Measurements from ENCODE around the gene TPM1. TPM values are rescaled to one million over a fixed set of nuclear protein-coding genes. Genes with fewer than 3 reads are reported as not detected.

TPM1 gene
- total RNA-seq, 1 experiment from 2014 or later: 748 TPM

DNA sequence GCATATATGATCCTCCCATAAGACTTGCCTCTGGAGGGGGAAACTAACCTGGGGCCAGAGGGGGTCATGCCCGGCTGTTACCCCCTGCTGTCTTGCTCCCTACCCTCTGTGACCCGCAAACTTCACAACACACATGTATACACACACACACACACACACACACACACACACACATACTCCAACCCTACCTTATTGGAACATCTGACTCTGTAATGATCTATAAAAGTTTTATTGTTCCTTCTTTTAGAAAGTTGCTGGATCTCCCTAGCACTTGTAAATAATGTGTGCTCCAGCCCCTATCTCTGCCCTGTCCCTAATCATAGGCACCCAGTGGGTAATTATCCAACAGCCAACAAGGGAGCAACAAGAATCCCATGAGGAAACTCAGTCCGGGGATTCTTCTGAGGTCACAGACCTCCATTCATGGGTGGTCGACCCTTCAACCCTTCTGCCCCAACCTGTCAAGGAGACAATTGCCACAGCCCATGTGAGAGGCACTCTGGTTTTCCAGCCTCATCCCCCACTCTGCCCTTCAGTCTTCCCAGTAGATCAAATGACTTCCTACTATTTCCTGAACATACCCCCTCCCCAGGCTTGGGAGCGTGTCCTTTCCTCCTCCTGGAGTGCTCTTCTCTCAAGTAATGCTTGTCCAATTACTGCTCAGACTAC lies 14.0 kb upstream of the TPM1 start:
- Histone ChIP-seq H3T11ph (ENCODE audit: low read length) (no peak overlapping the region), H2AK5ac (ENCODE audit: insufficient read length, low read length) (no peak overlapping the region), H3K4me2 (ENCODE audit: insufficient read depth, insufficient read length, low read length) (no peak overlapping the region), H3K79me2 (ENCODE audit: insufficient read depth, low read length) (no peaks in the 10 kb centered on the region), H3K18ac (ENCODE audit: insufficient read length, low read depth, low read length) (no peak overlapping the region), H4K91ac (ENCODE audit: insufficient read length, low read depth, low read length) (no peak overlapping the region), H2BK12ac (ENCODE audit: insufficient read length, low read depth, low read length) (no peak overlapping the region), H2BK15ac (ENCODE audit: low read depth, low read length) (no peak overlapping the region), H4K20me1 (ENCODE audit: control insufficient read depth, insufficient read depth, insufficient read length) (no peaks in the 10 kb centered on the region), H3K56ac (ENCODE audit: insufficient read length, low read depth, low read length) (no peak overlapping the region), H2AFZ (ENCODE audit: low read length) (no peak overlapping the region), H3K27me3 (ENCODE audit: insufficient read depth, low read length) (no peaks in the 10 kb centered on the region), H3K9ac (ENCODE audit: extremely low read depth, insufficient read length, low read length) (no peak overlapping the region), H2BK20ac (ENCODE audit: low read depth, low read length, poor library complexity, severe bottlenecking) (no peak overlapping the region), H3K27ac (ENCODE audit: insufficient read length, low read depth, low read length) (no peak overlapping the region), H2BK5ac (ENCODE audit: insufficient read length, low read length) (no peak overlapping the region), H3K4ac (ENCODE audit: low read depth, low read length) (no peak overlapping the region), H2BK120ac (ENCODE audit: low read depth, low read length, poor library complexity, severe bottlenecking) (no peak overlapping the region), H3K9me3 (ENCODE audit: control insufficient read depth, low read depth, low read length) (no peaks in the 10 kb centered on the region), H3K23me2 (ENCODE audit: insufficient read length, low read depth, low read length, poor library complexity, severe bottlenecking) (no peaks in the 10 kb centered on the region), H4K5ac (ENCODE audit: insufficient read length, low read depth, low read length) (no peak overlapping the region), H3K4me1 (ENCODE audit: insufficient read depth, low read length) (no peaks in the 10 kb centered on the region), H3K79me1 (ENCODE audit: insufficient read depth, low read depth, low read length, poor library complexity, severe bottlenecking) (no peaks in the 10 kb centered on the region), H3K14ac (ENCODE audit: insufficient read depth, low read length) (no peak overlapping the region), H4K8ac (replicated peaks; ENCODE audit: insufficient read length, low read depth, low read length) (no peak overlapping the region), H3K23ac (ENCODE audit: insufficient read length, low read depth, low read length) (no peak overlapping the region)
- Mint-ChIP-seq H3K4me1 (peaks cover 8 to 16% of the 10 kb centered on the region in 2 experiments; a peak in 3 of 4 replicates), H3K9me3 (no peaks in the 10 kb centered on the region), H3K27ac (no peak overlapping the region; a peak in 1 of 7 replicates), H3K36me3 (ENCODE audit: insufficient read depth in 1 of 3, low read depth in 3 of 3) (no peaks in the 10 kb centered on the region; a peak in 1 of 7 replicates), H3K27me3 (ENCODE audit: low read depth) (no peaks in the 10 kb centered on the region), H3K4me3 (no peak overlapping the region)
- TF ChIP-seq, protein P1, sequence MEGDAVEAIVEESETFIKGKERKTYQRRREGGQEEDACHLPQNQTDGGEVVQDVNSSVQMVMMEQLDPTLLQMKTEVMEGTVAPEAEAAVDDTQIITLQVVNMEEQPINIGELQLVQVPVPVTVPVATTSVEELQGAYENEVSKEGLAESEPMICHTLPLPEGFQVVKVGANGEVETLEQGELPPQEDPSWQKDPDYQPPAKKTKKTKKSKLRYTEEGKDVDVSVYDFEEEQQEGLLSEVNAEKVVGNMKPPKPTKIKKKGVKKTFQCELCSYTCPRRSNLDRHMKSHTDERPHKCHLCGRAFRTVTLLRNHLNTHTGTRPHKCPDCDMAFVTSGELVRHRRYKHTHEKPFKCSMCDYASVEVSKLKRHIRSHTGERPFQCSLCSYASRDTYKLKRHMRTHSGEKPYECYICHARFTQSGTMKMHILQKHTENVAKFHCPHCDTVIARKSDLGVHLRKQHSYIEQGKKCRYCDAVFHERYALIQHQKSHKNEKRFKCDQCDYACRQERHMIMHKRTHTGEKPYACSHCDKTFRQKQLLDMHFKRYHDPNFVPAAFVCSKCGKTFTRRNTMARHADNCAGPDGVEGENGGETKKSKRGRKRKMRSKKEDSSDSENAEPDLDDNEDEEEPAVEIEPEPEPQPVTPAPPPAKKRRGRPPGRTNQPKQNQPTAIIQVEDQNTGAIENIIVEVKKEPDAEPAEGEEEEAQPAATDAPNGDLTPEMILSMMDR (conservative IDR thresholded peaks at IDR 0.05): no peak
- DNase-seq: no peak
- WGBS (ENCODE audit: extremely low coverage, insufficient read length, low lambda C conversion rate): no CpG with 5 or more reads among the region's 5 CpGs

Measured in H9 (cell line).